GM06990 (cell line): ENCODE measurements around the gene SAMMSON.

ENCODE experiments used
- DNase-seq: peaks from one replicate; pipeline ENCODE4 v3.0.0-alpha.2; 2011; ENCODE audit not compliant: insufficient read length; ENCODE audit errors: extremely low read depth
- H3K27me3 ChIP-seq: replicated peaks from 2 replicates; pipeline ENCODE4 v1.6.0; 2011; ENCODE audit warnings: low read length; ENCODE audit not compliant: control insufficient read depth, insufficient read depth
- H3K36me3 ChIP-seq: 2 replicates; pipeline ENCODE4 v1.5.1; 2011; ENCODE audit warnings: low read length; ENCODE audit not compliant: control insufficient read depth, insufficient read depth
- H3K4me3 ChIP-seq: replicated peaks from 2 replicates; pipeline ENCODE4 v1.5.1; 2011; ENCODE audit warnings: low read depth, mild to moderate bottlenecking, control low read depth, low read length
- CTCF ChIP-seq: IDR thresholded peaks from 2 replicates; pipeline ENCODE4 v1.5.1; 2011; ENCODE audit warnings: low read length, control low read depth, mild to moderate bottlenecking, inconsistent platforms; ENCODE audit not compliant: insufficient read depth, poor library complexity, severe bottlenecking

SAMMSON gene

GRCh38 chr3:70090322-70090913, 90.9 kb downstream of the SAMMSON start:
- DNase-seq, result no peak
- peak; percentile 60 for TF ChIP-seq CTCF

GRCh38 chr3:70094197-70094596, 94.7 kb downstream of the SAMMSON start:
- DNase-seq, result peak; percentile 6
- H3K36me3 ChIP-seq, result no peaks in the 10 kb centered on the region
- no peaks in the 10 kb centered on the region for H3K27me3 ChIP-seq
- no peak for TF ChIP-seq CTCF
- H3K4me3 ChIP-seq, result no peak overlapping the region

More at GRCh38 chr3:70090322-70090913, 90.9 kb downstream of the SAMMSON start:
- H3K36me3 ChIP-seq, result no peaks in the 10 kb centered on the region
- no peak overlapping the region for H3K4me3 ChIP-seq
- no peaks in the 10 kb centered on the region for H3K27me3 ChIP-seq

DNA sequence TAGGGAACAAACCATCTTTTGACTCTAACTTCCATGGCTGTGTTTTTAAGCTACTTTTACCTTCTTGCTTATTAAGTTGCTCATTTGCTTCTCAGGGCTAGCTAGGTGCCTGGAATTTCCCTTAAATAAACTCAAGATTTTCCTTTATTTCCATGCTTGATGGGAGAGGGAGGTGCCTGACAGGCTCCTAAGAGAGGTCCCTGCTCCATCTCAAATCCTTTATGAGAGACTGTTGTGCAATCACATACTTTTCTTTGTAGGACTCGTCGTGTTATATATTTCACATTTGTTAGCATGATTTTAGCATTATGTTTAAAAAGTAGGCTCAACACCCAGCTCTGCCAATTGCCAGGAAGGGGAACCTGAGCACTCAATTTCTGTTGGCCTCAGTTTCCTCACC, 95.7 kb downstream of the SAMMSON start:
- DNase-seq, result no peak
- no peak for TF ChIP-seq CTCF
- Histone ChIP-seq H3K27me3 (no peaks in the 10 kb centered on the region), H3K36me3 (no peaks in the 10 kb centered on the region), H3K4me3 (no peak overlapping the region)

DNA sequence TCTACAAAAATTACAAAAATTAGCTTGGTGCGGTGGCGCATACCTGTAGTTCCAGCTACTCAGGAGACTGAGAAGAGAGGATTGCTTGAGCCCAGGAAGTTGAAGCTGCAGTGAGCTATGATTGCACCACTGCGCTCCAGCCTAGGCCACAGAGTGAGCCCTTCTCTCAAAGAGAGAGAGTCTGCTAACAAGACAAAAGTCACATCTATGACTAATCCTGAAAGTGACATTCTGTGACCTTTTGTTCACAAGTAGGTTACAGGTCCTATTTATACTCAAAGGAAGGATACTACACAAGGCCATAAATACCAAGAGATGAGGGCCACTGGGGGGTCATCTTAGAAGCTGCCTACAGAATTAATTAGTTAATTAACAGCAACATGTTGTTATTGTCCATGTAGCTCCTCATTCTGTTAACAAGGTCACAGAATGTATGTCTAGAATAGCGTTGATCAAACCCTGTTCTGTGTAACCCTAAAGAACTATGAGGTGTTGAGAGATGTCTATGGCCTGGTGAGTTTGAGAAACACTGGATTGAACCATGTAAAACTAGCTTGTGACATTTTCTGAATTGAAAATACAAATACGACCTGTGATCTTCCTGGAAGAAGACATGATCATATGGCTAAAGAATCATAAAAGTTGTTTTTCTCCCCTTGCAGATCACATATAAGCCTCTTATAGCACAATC, 97.0 kb downstream of the SAMMSON start:
- no peak overlapping the region for H3K4me3 ChIP-seq
- peak; percentile 56 for DNase-seq

GRCh38 chr3:70097084-70097483, 97.6 kb downstream of the SAMMSON start:
- TF ChIP-seq CTCF, result no peak
- H3K4me3 ChIP-seq, result no peak overlapping the region
- DNase-seq, result no peak
- H3K27me3 ChIP-seq, result no peaks in the 10 kb centered on the region
- no peaks in the 10 kb centered on the region for H3K36me3 ChIP-seq

More for the DNA sequence above, 97.0 kb downstream of the SAMMSON start:
- TF ChIP-seq CTCF, result no peak
- no peaks in the 10 kb centered on the region for H3K27me3 ChIP-seq
- no peaks in the 10 kb centered on the region for H3K36me3 ChIP-seq
